ENCODE measurements around the gene CTSC. TPM values are rescaled to one million over a fixed set of nuclear protein-coding genes. Genes with fewer than 3 reads are reported as not detected.

The CTSC gene
- total RNA-seq, 1 experiment from 2014 or later: 38.0 TPM

DNA sequence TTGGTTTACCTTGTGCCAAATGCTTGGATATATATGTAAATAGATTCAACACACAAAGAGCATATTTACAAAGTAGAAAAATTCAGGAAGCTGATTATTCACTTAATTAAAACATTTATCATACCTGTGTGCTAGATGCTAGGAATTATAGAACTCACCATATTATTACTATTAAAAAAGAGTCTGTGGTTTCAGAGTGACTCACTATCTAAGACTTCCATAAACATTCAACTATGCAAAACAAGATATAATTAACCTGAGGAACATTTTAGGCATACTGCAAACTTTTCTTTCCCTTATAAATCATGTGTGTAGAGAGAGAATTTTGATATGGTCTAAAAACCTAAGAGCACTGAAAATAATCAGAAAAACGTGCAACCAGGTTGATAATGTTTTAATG, 27.3 kb downstream of the CTSC start:
- H3K9ac ChIP-seq (ENCODE audit: low read length): no peak overlapping the region
- no peaks in the 10 kb centered on the region for H4K20me1 ChIP-seq (ENCODE audit: insufficient read depth)
- ATAC-seq: no peak
- H3K9me2 ChIP-seq (ENCODE audit: insufficient read depth): no peaks in the 10 kb centered on the region
- H3K4me2 ChIP-seq (ENCODE audit: low read length): no peak overlapping the region
- peaks cover 0 to 6% of the 10 kb centered on the region in 2 experiments; a peak in 1 of 4 replicates for H3K4me1 ChIP-seq (ENCODE audit: control insufficient read depth in 1 of 2, insufficient read depth in 2 of 2, low read length in 2 of 2)
- no peak overlapping the region for H3K4me3 ChIP-seq (replicated peaks in 1 of 2; ENCODE audit: low read depth in 1 of 2, low read length in 2 of 2)
- H3K27me3 ChIP-seq (ENCODE audit: insufficient read depth, low read length): no peaks in the 10 kb centered on the region
- no peaks in the 10 kb centered on the region for H3K9me3 ChIP-seq (ENCODE audit: control insufficient read depth in 1 of 2, insufficient read depth in 1 of 2, low read depth in 1 of 2, low read length in 2 of 2)
- H3K36me3 ChIP-seq (ENCODE audit: control insufficient read depth in 1 of 2, insufficient read depth in 2 of 2, low read length in 2 of 2): no peaks in the 10 kb centered on the region
- RAD21 ChIA-PET (ENCODE audit: low non-redundant PET in 1 of 2, low total read pairs in 2 of 2, uncharacterized antibody in 2 of 2, unreplicated experiment in 2 of 2): no interaction called here
- no TSS peak for BruUV-seq (replicated peaks)
- POLR2A ChIA-PET: no interaction called here
- no peaks in the 10 kb centered on the region for H3K79me2 ChIP-seq (ENCODE audit: insufficient read depth, low read length)
- H3K27ac ChIP-seq (ENCODE audit: low read depth, low read length): no peak overlapping the region
- CTCF ChIA-PET: no interaction called here
- no peak overlapping the region for H2AFZ ChIP-seq (ENCODE audit: low read depth, low read length, poor library complexity, severe bottlenecking)
- intact Hi-C loops (cut with micrococcal nuclease): no loop called here
- no peak for DNase-seq (ENCODE audit: low read depth, low spot score)
- TF ChIP-seq, protein P1, sequence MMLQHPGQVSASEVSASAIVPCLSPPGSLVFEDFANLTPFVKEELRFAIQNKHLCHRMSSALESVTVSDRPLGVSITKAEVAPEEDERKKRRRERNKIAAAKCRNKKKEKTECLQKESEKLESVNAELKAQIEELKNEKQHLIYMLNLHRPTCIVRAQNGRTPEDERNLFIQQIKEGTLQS (IDR thresholded peaks at IDR 0.05): no peak
- TF ChIP-seq YY1 (IDR thresholded peaks at IDR 0.05; ENCODE audit: extremely low read depth, insufficient replicate concordance, low read depth, low read length) (no peak), JUND (IDR thresholded peaks at IDR 0.05) (no peak), EZH2 (IDR thresholded peaks at IDR 0.05) (no peak), CEBPB (IDR thresholded peaks at IDR 0.05; ENCODE audit: low read depth) (no peak)

DNA sequence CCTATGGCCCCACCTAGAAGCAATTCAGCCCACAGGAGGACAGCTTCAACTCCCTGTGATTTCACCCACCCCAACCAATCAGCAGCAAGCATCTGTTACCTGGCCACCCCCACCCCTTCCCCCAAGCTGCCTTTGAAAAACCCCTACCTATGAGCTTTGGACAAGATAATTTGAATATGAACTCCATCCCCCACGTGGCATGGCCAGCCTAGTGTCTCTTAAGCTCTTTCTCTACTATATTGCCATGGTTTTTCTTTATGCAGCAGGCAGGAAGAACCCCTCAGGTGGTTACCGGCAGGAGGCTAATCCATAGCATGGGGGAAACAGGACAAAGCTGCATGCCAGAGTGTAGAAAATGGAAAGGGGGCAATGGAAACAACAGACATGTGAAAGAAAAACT, 29.0 kb downstream of the CTSC start:
- BruUV-seq (replicated peaks): no TSS peak
- ChIA-PET CTCF (no interaction called here), POLR2A (no interaction called here), RAD21 (ENCODE audit: low non-redundant PET in 1 of 2, low total read pairs in 2 of 2, uncharacterized antibody in 2 of 2, unreplicated experiment in 2 of 2) (no interaction called here)
- intact Hi-C loops (cut with micrococcal nuclease): no loop called here
- DNase-seq (ENCODE audit: low read depth, low spot score) (no peak), ATAC-seq (no peak)
- Histone ChIP-seq H4K20me1 (ENCODE audit: insufficient read depth) (no peaks in the 10 kb centered on the region), H3K9me2 (ENCODE audit: insufficient read depth) (no peaks in the 10 kb centered on the region), H3K4me2 (ENCODE audit: low read length) (no peak overlapping the region), H3K79me2 (ENCODE audit: insufficient read depth, low read length) (no peaks in the 10 kb centered on the region), H3K27ac (ENCODE audit: low read depth, low read length) (no peak overlapping the region), H3K9ac (ENCODE audit: low read length) (no peak overlapping the region), H3K9me3 (ENCODE audit: control insufficient read depth in 1 of 2, insufficient read depth in 1 of 2, low read depth in 1 of 2, low read length in 2 of 2) (no peaks in the 10 kb centered on the region), H3K4me3 (replicated peaks in 1 of 2; ENCODE audit: low read depth in 1 of 2, low read length in 2 of 2) (no peak overlapping the region), H2AFZ (ENCODE audit: low read depth, low read length, poor library complexity, severe bottlenecking) (no peak overlapping the region), H3K36me3 (ENCODE audit: control insufficient read depth in 1 of 2, insufficient read depth in 2 of 2, low read length in 2 of 2) (no peaks in the 10 kb centered on the region), H3K27me3 (ENCODE audit: insufficient read depth, low read length) (no peaks in the 10 kb centered on the region), H3K4me1 (ENCODE audit: control insufficient read depth in 1 of 2, insufficient read depth in 2 of 2, low read length in 2 of 2) (peaks cover 0 to 6% of the 10 kb centered on the region in 2 experiments; a peak in 1 of 4 replicates)
- TF ChIP-seq, protein P2, sequence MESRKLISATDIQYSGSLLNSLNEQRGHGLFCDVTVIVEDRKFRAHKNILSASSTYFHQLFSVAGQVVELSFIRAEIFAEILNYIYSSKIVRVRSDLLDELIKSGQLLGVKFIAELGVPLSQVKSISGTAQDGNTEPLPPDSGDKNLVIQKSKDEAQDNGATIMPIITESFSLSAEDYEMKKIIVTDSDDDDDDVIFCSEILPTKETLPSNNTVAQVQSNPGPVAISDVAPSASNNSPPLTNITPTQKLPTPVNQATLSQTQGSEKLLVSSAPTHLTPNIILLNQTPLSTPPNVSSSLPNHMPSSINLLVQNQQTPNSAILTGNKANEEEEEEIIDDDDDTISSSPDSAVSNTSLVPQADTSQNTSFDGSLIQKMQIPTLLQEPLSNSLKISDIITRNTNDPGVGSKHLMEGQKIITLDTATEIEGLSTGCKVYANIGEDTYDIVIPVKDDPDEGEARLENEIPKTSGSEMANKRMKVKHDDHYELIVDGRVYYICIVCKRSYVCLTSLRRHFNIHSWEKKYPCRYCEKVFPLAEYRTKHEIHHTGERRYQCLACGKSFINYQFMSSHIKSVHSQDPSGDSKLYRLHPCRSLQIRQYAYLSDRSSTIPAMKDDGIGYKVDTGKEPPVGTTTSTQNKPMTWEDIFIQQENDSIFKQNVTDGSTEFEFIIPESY (IDR thresholded peaks at IDR 0.05; ENCODE audit: extremely low read depth, insufficient replicate concordance, low read length): no peak
- TF ChIP-seq, protein P3, sequence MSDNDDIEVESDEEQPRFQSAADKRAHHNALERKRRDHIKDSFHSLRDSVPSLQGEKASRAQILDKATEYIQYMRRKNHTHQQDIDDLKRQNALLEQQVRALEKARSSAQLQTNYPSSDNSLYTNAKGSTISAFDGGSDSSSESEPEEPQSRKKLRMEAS (IDR thresholded peaks at IDR 0.05): no peak
- TF ChIP-seq ELF1 (IDR thresholded peaks at IDR 0.05; ENCODE audit: borderline replicate concordance, low read depth): no peak
- TF ChIP-seq, protein P1 (IDR thresholded peaks at IDR 0.05): no peak

Measured in HCT116 (cell line).